ENCODE results near the gene BICDL1. TPM values are rescaled to one million over a fixed set of nuclear protein-coding genes. Genes with fewer than 3 reads are reported as not detected.

The BICDL1 gene
- polyA plus RNA-seq, 1 experiment, result not detected

- POLR2A ChIA-PET, result interaction anchor here (1.0 to 3.8 kb wide), 4 partner anchors 21 to 83 kb away, joined by 3 to 34 read pairs (median 8); partner anchors contain the start of gene RPLP0
- no peaks in the 10 kb centered on the region for H3K27me3 ChIP-seq (ENCODE audit: control insufficient read depth, insufficient read depth, low read length)
- TF ChIP-seq CTCF (IDR thresholded peaks at IDR 0.05; ENCODE audit: low read depth, low read length), result no peak
- peak overlapping the region; percentile 77 for H3K27ac ChIP-seq (ENCODE audit: low read depth, low read length)
- CTCF ChIA-PET, result interaction anchor here (1.2 to 2.8 kb wide), 3 partner anchors 31 to 110 kb away, joined by 3 to 10 read pairs (median 6); partner anchors contain the start of gene RPLP0
- H3K4me3 ChIP-seq (ENCODE audit: low read depth, low read length), result peak overlapping the region; percentile 92
- DNase-seq (ENCODE audit: low read depth, low spot score), result no peak
- no peaks in the 10 kb centered on the region; the same call in 1 of the 2 replicates for H3K9me3 ChIP-seq (ENCODE audit: control insufficient read depth, insufficient read depth, low read length)
Observed at GRCh38 chr12:120118321-120119061, 129.5 kb downstream of the BICDL1 start.

DNA sequence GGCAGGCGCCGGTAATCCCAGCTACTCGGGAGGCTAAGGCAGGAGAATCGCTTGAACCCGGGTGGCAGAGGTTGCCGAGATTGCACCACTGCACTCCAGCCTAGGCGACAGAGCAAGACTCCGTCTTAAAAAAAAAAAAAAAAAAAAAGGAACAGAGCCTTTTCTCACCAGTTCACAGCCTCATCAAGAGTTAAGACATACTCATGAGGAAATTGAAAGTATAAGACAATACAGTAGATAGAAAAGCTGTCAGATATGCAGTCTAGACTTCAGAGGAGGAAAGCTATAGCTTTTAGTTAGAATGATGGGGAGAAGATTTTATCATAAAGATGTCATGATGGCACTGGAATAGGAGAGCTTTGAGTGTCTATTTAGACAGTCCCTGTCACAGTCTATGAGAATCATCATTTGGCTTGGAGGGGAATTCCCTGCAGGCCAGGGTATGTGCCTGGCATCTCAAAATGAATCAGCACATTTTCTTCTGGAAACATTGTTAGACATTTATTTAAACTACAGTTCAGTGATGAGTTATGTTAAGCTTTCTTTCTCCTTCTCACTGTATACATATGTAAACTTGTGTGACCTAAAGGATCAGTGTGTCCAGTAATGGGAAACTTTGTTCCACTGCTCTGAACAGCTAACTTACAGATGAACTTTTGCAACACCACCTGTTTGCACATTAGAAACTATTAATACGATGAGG lies 130.4 kb downstream of the BICDL1 start:
- peak; percentile 82 for DNase-seq (ENCODE audit: low read depth, low spot score)
- no peaks in the 10 kb centered on the region for H3K27me3 ChIP-seq (ENCODE audit: control insufficient read depth, insufficient read depth, low read length)
- ChIA-PET CTCF (interaction anchor here (0.5 to 2.8 kb wide), 3 partner anchors 82 to 116 kb away, joined by 3 to 10 read pairs (median 3); partner anchors contain the start of gene RPLP0), POLR2A (interaction anchor here (0.6 to 1.2 kb wide), 8 partner anchors 20 to 172 kb away, joined by 3 to 12 read pairs (median 3); partner anchors contain the start of genes RNU4-2 and RPLP0)
- peak overlapping the region; percentile 77 for H3K27ac ChIP-seq (ENCODE audit: low read depth, low read length)
- H3K9me3 ChIP-seq (ENCODE audit: control insufficient read depth, insufficient read depth, low read length), result no peaks in the 10 kb centered on the region; the same call in 1 of the 2 replicates
- TF ChIP-seq CTCF (IDR thresholded peaks at IDR 0.05; ENCODE audit: low read depth, low read length), result no peak
- H3K4me3 ChIP-seq (ENCODE audit: low read depth, low read length), result no peak overlapping the region

GRCh38 chr12:120121343-120121742 lies 132.3 kb downstream of the BICDL1 start:
- CTCF ChIA-PET, result interaction anchor here (2.8 kb wide), 1 partner anchor 80 kb away, joined by 10 read pairs; the partner anchor contains the start of gene RPLP0
- DNase-seq (ENCODE audit: low read depth, low spot score), result no peak
- no peak overlapping the region for H3K4me3 ChIP-seq (ENCODE audit: low read depth, low read length)
- no peak overlapping the region for H3K27ac ChIP-seq (ENCODE audit: low read depth, low read length)
- no peak for TF ChIP-seq CTCF (IDR thresholded peaks at IDR 0.05; ENCODE audit: low read depth, low read length)
- H3K27me3 ChIP-seq (ENCODE audit: control insufficient read depth, insufficient read depth, low read length), result no peaks in the 10 kb centered on the region
- H3K9me3 ChIP-seq (ENCODE audit: control insufficient read depth, insufficient read depth, low read length), result no peaks in the 10 kb centered on the region; the same call in 1 of the 2 replicates
- POLR2A ChIA-PET, result no interaction called here

- Histone ChIP-seq H3K9me3 (ENCODE audit: control insufficient read depth, insufficient read depth, low read length) (no peaks in the 10 kb centered on the region; the same call in 1 of the 2 replicates), H3K27ac (ENCODE audit: low read depth, low read length) (no peak overlapping the region), H3K27me3 (ENCODE audit: control insufficient read depth, insufficient read depth, low read length) (no peaks in the 10 kb centered on the region), H3K4me3 (ENCODE audit: low read depth, low read length) (no peak overlapping the region)
- ChIA-PET POLR2A (interaction anchor here (0.9 kb wide), 1 partner anchor 79 kb away, joined by 3 read pairs; no protein-coding TSS in a partner anchor), CTCF (interaction anchor here (0.5 kb wide), 1 partner anchor 80 kb away, joined by 5 read pairs; no protein-coding TSS in a partner anchor)
- TF ChIP-seq CTCF (IDR thresholded peaks at IDR 0.05; ENCODE audit: low read depth, low read length), result no peak
- no peak for DNase-seq (ENCODE audit: low read depth, low spot score)
Observed at GRCh38 chr12:120121766-120122293, 132.8 kb downstream of the BICDL1 start.

Measured in AG04450 (cell line).